Mucosa of rectum (tissue), 2 donors: Measurements from ENCODE around the gene AATF.

Experiments used
- H3K27ac ChIP-seq, 2 donors: one replicate each; pipeline ENCODE4 v1.7.0; 2013; ENCODE audit warnings: inconsistent platforms in 2 of 2, low read depth in 2 of 2, low read length in 2 of 2
- H3K27me3 ChIP-seq, 2 donors: one replicate each; pipeline ENCODE4 v1.7.0; 2013; ENCODE audit warnings: low read length in 2 of 2; ENCODE audit not compliant: control insufficient read depth in 2 of 2, insufficient read depth in 2 of 2
- H3K36me3 ChIP-seq, 2 donors: one replicate each; pipeline ENCODE4 v1.7.0; 2013; ENCODE audit warnings: low read length in 2 of 2; ENCODE audit not compliant: control insufficient read depth in 2 of 2, insufficient read depth in 2 of 2
- H3K4me1 ChIP-seq, 2 donors: one replicate each; pipeline ENCODE4 v1.7.0; 2013; ENCODE audit warnings: low read length in 2 of 2, mild to moderate bottlenecking in 1 of 2; ENCODE audit not compliant: control insufficient read depth in 2 of 2, insufficient read depth in 2 of 2
- H3K4me3 ChIP-seq, 2 donors: one replicate each; pipeline ENCODE4 v1.7.0; 2013; ENCODE audit warnings: low read length in 2 of 2
- H3K9ac ChIP-seq, 2 donors: one replicate each; pipeline ENCODE4 v1.7.0; 2013; ENCODE audit warnings: low read length in 2 of 2, low read depth in 1 of 2, mild to moderate bottlenecking in 1 of 2
- H3K9me3 ChIP-seq, 2 donors: one replicate each; pipeline ENCODE4 v1.7.0; 2013; ENCODE audit warnings: low read length in 2 of 2; ENCODE audit not compliant: control insufficient read depth in 2 of 2
- donor health status: healthy.
- donor health status: Normal muscosa, but diverticular disease.

Gene AATF

GRCh38 chr17:37043201-37043600 is 94.4 kb downstream of the AATF start:
- Histone ChIP-seq H3K9me3 (no peaks in the 10 kb centered on the region), H3K4me1 (no peaks in the 10 kb centered on the region), H3K27ac (no peak overlapping the region), H3K36me3 (peaks cover 6 to 9% of the 10 kb centered on the region in 2 donors), H3K9ac (no peak overlapping the region), H3K27me3 (no peaks in the 10 kb centered on the region), H3K4me3 (no peak overlapping the region)

GRCh38 chr17:37045351-37045922 is 96.7 kb downstream of the AATF start:
- Histone ChIP-seq H3K9ac (no peak overlapping the region), H3K36me3 (peaks cover 5 to 12% of the 10 kb centered on the region in 2 donors), H3K27me3 (no peaks in the 10 kb centered on the region), H3K4me3 (no peak overlapping the region), H3K4me1 (no peaks in the 10 kb centered on the region), H3K9me3 (no peaks in the 10 kb centered on the region), H3K27ac (no peak overlapping the region)

GRCh38 chr17:37047631-37048104 is 98.9 kb downstream of the AATF start:
- no peak overlapping the region for H3K4me3 ChIP-seq
- H3K4me1 ChIP-seq: peaks cover 6% of the 10 kb centered on the region in 2 donors
- H3K9me3 ChIP-seq: no peaks in the 10 kb centered on the region
- no peaks in the 10 kb centered on the region for H3K27me3 ChIP-seq
- no peak overlapping the region for H3K27ac ChIP-seq
- peaks cover 12% of the 10 kb centered on the region in 2 donors for H3K36me3 ChIP-seq
- no peak overlapping the region for H3K9ac ChIP-seq

GRCh38 chr17:37048811-37049210 is 100.1 kb downstream of the AATF start:
- Histone ChIP-seq H3K27me3 (no peaks in the 10 kb centered on the region), H3K9ac (no peak overlapping the region), H3K27ac (no peak overlapping the region), H3K36me3 (peaks cover 8 to 12% of the 10 kb centered on the region in 2 donors), H3K4me1 (peaks cover 6% of the 10 kb centered on the region in 2 donors), H3K9me3 (no peaks in the 10 kb centered on the region), H3K4me3 (no peak overlapping the region)

DNA sequence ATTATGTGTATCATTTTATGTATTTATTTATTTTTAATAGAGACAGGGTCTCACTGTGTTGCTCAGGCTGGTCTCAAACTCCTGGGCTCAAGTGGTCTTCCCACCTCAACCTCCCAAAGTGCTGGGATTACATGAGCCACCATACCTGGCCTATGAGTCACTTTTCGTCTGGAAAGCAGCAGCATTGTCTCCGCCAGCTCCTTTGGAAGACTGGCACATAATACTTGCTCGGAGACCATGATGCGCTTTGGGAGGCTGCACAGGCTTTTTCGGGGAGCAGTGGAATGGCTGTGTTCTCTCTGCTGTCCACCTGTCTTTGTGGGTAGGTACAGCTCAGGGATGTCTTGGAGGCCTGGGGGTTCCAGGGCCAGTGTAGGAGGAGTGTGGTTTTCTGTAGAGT is 102.2 kb downstream of the AATF start:
- peaks cover 5 to 10% of the 10 kb centered on the region in 2 donors for H3K36me3 ChIP-seq
- H3K9ac ChIP-seq: no peak overlapping the region
- H3K9me3 ChIP-seq: no peaks in the 10 kb centered on the region
- no peaks in the 10 kb centered on the region for H3K27me3 ChIP-seq
- H3K4me3 ChIP-seq: no peak overlapping the region
- H3K4me1 ChIP-seq: peaks cover 6% of the 10 kb centered on the region in 2 donors
- H3K27ac ChIP-seq: no peak overlapping the region

- Histone ChIP-seq H3K36me3 (peaks cover 7 to 10% of the 10 kb centered on the region in 2 donors), H3K27me3 (no peaks in the 10 kb centered on the region), H3K27ac (no peak overlapping the region), H3K4me3 (no peak overlapping the region), H3K9me3 (no peaks in the 10 kb centered on the region), H3K4me1 (peaks cover 6% of the 10 kb centered on the region in 2 donors), H3K9ac (no peak overlapping the region)
Measured at GRCh38 chr17:37051381-37051780, 102.6 kb downstream of the AATF start.

DNA sequence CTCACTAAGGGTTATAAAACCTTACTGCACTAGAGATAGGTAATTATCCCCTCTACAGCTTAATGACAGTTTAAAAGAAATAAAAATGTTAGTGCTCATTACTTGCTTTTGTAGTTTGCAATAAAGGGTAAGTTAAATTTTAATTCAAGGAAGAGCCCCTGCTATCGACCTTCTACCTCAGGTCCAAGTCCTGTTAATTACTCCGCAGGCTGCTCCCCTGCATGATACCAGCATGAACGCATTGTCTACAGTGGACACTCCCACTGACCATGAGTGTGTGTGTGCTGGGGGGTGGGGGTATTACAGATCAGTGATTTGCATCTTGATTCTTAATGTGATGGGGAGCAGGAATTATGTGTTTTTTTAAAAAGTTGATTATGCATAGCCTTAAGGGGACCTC is 103.1 kb downstream of the AATF start:
- no peaks in the 10 kb centered on the region for H3K9me3 ChIP-seq
- H3K4me1 ChIP-seq: peaks cover 6% of the 10 kb centered on the region in 2 donors
- peaks cover 11 to 14% of the 10 kb centered on the region in 2 donors for H3K36me3 ChIP-seq
- no peak overlapping the region for H3K9ac ChIP-seq
- no peak overlapping the region for H3K4me3 ChIP-seq
- no peaks in the 10 kb centered on the region for H3K27me3 ChIP-seq
- no peak overlapping the region for H3K27ac ChIP-seq

DNA sequence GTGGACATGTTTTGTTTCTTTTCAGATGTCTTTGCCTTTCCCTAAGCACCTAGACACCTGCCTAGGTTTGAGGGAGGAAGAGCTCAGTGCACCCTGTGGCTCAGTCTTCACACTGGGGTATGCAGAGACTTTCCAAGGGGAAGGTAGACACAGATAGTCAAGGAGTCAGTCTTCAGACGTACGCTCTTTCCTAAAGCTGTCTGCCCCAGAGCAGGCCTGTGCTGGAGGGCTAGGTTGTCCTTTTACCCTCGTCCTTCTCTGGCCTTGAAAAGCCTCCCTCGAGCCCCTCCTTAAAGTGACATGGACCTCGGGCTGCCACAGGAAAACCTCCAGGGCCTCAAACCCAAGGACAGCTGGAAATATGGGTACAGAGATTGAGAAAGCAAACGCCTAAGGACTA is 103.7 kb downstream of the AATF start:
- H3K27me3 ChIP-seq: no peaks in the 10 kb centered on the region
- peaks cover 6% of the 10 kb centered on the region in 2 donors for H3K4me1 ChIP-seq
- H3K36me3 ChIP-seq: peaks cover 13 to 17% of the 10 kb centered on the region in 2 donors
- no peaks in the 10 kb centered on the region for H3K9me3 ChIP-seq
- H3K4me3 ChIP-seq: no peak overlapping the region
- H3K27ac ChIP-seq: no peak overlapping the region
- H3K9ac ChIP-seq: no peak overlapping the region

- no peaks in the 10 kb centered on the region for H3K27me3 ChIP-seq
- no peak overlapping the region for H3K4me3 ChIP-seq
- H3K27ac ChIP-seq: no peak overlapping the region
- H3K9me3 ChIP-seq: no peaks in the 10 kb centered on the region
- peaks cover 8 to 17% of the 10 kb centered on the region in 2 donors for H3K36me3 ChIP-seq
- H3K4me1 ChIP-seq: peaks cover 6% of the 10 kb centered on the region in 2 donors
- H3K9ac ChIP-seq: no peak overlapping the region
Measured at GRCh38 chr17:37054894-37055293, 106.1 kb downstream of the AATF start.

DNA sequence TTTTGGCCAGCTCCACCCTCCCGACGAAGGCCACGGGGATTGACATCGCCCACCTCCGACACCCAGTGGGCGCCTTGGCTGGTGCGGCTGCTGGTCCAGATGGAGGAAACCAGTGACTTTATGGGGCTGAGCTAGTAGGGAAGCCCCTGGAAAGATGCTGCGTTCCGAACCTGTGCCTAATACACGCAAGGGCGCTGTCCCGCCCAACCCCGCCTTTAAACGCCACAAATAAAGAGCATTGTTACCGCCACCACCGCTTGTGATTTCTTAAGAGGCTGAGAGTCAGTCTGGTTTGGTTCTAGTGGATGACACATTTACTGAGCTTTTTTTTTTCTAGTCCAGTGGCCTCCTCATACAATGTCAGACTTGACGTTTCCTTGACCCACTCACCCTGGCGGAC is 107.9 kb downstream of the AATF start:
- Histone ChIP-seq H3K36me3 (peaks cover 8 to 9% of the 10 kb centered on the region in 2 donors), H3K27ac (no peak overlapping the region), H3K27me3 (no peaks in the 10 kb centered on the region), H3K4me1 (peaks cover 0 to 2% of the 10 kb centered on the region in 2 donors), H3K9me3 (no peaks in the 10 kb centered on the region), H3K4me3 (no peak overlapping the region), H3K9ac (no peak overlapping the region)
